HG03280 (cell line): Measurements from ENCODE around the gene AASDH.

ENCODE experiments used
- ATAC-seq: cut with Tn5 transposase; IDR thresholded peaks from one replicate; pipeline ENCODE4 v1.9.1; 2021; ENCODE audit warnings: mild to moderate bottlenecking, moderate library complexity; ENCODE audit not compliant: unreplicated experiment

AASDH gene

DNA sequence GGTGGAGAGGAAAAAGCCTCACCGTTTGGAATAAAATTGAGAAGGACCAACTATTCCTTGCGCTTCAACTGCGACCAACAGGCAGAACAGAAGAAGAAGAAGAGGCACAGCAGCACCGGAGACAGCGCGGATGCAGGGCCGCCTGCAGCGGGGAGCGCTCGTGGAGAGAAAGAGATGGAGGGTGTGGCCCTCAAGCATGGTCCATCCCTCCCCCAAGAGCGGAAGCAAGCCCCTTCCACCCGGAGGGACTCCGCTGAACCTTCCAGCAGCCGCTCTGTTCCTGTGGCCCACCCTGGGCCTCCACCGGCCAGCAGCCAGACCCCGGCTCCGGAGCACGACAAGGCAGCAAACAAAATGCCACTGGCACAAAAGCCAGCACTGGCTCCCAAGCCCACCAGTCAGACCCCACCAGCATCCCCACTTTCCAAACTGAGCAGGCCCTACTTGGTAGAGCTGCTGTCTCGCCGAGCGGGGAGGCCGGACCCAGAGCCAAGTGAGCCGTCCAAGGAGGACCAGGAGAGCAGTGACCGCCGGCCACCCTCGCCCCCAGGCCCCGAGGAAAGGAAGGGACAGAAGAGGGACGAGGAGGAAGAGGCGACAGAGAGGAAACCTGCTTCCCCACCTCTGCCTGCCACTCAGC lies 71.2 kb downstream of the AASDH start:
- no peak for ATAC-seq

GRCh38 chr4:56315543-56315942 lies 71.7 kb downstream of the AASDH start:
- no peak for ATAC-seq

DNA sequence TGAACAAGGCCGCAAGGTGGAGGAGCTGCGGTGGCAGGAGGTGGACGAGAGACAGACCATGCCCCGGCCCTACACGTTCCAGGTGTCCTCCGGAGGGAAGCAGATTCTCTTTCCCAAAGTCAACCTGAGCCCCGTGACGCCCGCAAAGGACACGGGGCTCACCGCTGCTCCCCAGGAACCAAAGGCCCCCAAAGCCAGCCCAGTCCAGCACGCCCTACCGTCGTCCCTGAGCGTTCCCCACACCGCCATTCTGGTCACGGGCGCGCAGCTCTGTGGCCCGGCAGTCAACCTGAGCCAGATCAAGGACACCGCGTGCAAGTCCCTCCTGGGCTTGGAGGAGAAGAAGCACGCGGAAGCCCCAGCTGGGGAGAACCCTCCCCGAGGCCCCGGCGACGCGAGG lies 72.2 kb downstream of the AASDH start:
- no peak for ATAC-seq

- ATAC-seq: no peak
Measured at GRCh38 chr4:56314207-56314915, 72.9 kb downstream of the AASDH start.

DNA sequence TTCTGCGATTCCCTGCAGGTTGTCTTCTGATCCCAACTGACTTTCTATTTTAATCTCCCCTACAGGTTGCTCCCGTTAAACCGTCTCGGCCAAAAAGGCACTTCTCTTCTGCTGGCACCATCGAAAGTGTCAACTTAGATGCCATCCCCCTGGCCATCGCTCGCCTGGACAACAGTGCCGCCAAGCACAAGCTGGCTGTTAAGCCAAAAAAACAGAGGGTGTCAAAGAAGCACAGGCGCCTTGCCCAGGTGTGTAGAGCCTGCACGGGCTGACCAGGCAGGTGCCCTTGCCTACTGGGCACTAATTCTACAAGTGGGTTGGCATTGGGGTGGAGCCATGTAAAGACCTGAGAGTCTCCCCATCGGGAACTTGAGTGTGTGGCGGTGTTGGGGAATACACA lies 74.2 kb downstream of the AASDH start:
- ATAC-seq: no peak

DNA sequence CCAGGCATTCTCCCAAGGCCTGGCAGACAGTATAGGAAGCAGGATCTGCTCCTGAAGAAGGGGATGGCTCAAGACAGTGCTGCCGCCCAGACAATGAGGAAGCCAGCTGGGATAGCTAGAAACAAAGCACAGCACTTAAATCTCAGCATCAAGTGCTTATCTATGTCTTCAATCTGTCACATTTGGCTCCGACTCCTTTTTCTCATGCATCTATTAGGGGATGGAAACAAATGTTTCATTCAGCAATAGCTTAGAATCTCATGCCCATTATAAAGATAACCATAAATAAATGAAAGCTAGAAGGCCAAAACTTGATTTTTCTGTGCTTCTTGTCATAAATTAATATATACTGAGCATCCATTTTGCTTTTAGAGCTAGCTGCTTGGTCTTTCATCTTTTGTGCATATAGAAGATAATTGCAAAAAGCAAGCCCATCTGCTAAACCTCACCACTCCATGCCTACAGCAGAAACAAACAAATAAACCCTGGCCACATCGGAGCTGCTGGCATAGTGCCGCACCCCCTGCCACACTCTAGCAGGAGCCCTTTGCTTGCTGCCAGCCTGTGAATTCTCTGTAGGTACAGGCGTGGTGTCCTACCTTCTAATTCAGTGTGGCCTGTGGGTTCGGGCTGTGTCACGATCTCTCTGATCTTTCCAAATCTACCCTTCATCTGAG lies 75.9 kb downstream of the AASDH start:
- ATAC-seq: no peak

- no peak for ATAC-seq
Measured at GRCh38 chr4:56310401-56311125, 76.7 kb downstream of the AASDH start.

DNA sequence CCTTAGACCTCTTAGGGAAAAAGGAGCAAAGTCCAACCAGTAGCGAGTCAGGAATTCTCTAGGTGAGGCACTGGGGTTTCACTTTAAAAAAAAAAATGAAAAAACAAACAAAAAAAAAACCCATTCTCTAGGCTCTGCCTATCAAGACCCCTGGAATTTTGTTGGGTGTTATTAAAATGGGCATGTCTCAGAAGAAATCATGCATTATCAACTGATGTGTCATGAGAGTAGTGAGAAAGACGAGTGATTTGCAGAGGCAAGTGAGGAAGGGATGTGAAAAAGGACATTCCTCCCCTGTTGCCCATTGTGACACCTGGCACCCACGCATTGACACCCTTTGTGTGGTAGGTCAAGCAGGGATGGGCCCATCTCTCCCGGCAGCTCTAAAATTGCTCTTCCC lies 78.9 kb downstream of the AASDH start:
- ATAC-seq: no peak

DNA sequence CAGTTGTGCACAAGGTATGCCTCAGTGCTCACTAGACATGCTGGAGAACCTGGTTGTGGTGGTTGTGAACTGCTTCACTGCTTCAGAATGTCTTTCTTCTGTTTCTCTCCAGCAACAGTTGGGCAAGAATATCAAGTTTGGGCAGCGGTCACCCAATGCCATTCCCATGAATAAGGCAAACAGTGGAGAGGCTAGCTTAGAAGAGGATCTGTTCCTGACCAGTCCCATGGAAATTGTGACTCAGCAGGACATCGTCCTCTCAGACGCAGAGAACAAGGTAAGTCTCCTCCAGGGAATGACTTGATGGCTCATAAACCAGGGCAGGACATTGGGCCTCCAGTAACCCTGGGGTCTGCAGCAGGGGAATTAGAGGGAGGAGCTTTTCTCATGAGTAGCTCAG lies 79.9 kb downstream of the AASDH start:
- no peak for ATAC-seq

DNA sequence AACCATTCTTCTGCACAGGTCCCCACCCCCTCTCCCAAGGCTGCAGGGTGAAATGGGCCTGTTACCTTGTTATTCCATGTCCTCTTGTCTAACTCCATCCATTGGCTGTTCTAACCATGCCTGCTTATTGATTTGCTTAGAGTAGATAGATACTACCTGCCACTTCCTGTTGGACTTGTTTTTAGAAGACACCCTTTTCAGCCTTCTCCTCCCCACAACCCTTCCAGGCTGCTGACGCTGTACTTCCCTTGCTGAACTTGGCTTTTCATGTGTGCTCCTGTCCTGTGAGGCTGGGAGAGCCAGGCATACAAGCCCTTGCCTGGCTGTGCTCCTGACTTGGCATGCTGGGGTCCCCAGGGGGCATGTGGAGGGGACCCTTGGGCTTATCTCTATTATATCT lies 81.9 kb downstream of the AASDH start:
- no peak for ATAC-seq

DNA sequence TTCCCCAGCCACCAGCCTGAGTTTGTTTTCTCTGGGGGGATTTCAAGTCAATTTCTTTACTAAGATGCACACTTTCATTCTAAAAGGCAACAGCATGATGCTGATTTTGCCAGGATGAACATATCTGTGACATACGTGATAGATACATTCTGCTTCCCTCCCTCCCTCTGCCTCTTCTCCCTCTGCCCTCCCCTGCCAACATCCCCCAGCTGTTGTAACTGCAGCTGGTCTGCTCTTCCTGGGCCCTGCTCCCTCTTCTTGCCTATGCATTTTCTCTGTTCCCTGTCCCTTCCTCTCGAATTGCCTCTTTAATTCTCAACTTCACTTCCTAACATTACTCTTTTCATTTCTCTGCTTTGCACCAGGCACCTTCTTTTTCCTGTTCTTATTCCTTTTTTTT lies 83.4 kb downstream of the AASDH start:
- no peak for ATAC-seq

DNA sequence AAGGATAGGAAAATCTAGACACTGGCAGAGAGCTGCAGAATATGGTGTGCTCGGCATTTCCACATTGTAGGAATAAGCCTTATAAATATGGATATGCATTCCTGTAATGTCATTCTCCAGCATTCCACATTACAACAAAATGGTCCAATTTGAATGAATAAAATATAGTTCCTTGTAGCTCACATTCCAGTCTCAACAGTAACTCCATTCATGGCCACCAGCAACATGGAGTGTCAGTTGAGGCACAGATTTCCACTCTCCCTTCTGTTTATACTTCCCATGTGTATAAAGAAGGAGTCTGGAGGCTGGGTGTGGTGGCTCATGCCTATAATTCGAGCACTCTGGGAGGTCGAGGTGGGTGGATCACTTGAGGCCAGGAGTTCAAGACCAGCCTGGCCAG lies 84.5 kb downstream of the AASDH start:
- no peak for ATAC-seq

DNA sequence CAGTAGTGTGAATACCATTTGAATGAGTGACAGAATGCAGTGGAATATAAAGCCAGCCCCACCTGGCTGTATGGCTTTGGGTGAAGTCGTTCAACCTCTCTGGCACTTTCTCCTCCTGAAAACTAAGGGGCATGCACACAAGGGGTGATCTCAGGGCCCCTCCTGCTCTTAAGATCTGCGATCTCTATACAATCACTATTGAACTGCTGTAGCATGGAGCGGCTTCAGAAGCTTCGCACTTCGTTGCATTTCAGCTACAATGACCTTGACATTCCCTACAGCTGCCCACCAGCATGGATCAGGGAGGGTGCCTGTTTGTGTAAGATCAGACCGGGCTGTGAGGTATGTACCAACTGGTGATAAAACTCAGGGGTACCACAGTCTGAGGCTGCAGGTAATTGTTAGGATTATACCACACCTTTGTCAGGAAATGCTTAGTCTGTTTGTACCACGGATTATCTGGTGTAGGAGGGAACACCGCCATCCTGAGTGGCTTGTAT lies 85.2 kb downstream of the AASDH start:
- no peak for ATAC-seq

DNA sequence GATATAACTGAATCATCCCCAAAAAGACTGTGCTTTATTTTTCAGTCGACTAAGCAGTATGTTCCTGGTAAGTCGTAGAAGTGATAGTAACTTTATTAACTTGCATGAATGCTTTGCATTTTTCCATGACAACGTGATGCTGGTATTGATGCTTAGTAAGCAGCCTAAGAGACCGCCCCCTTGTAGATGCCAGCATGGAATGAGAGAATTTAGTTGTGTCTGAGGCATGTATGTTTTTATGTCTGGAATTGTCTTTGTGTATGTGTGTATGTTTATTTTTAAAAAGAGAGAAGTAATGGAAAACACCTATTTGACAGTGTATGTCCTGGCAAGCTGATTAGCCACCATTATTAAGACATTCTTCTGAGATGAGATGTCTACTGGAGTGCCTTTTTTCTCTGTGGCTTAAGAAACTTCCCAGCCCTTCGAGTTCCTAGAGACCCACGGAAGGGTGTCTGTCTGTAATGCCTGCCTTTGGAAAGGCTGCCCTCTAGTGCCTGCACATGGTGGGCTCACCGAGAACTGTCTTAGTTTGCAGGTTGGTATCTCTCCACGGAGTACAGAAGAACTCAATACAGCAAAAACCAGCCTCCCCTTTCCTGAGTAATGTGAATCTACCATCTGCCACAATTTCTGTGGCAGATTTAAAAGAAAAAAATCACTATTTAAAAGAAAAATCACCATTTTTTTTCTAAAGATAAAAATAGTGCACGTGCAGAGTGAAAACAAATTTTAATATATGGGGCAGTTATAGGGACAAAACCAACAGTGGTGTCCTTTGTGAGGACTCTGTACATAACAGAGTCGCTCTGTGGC lies 85.9 kb downstream of the AASDH start:
- peak; percentile 97 for ATAC-seq

- ATAC-seq: no peak
Measured at GRCh38 chr4:56298236-56298635, 89.1 kb downstream of the AASDH start.

- ATAC-seq: no peak
Measured at GRCh38 chr4:56297776-56298175, 89.5 kb downstream of the AASDH start.

DNA sequence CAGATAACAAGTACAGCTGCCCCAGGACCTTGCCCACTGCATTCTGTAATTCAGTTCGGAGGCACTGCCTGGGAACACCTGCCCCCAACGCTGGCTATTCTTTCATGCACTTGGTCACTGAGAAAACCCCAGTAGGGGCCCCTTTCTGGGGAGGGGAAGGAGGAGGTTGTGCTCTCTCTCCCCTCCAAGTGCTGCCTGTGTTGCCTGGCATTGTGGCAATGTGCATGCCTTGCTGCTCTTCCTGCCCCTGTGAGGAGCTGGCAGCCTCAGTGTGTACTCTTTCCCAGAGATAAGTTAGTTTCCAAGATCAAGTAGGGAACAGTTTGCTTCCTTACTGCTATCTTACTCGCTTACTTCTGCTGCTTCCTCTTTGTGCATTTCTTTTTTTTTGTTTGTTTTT lies 90.8 kb downstream of the AASDH start:
- no peak for ATAC-seq

- ATAC-seq: no peak
Measured at GRCh38 chr4:56293121-56293520, 94.2 kb downstream of the AASDH start.

GRCh38 chr4:56289934-56290333 lies 97.4 kb downstream of the AASDH start:
- no peak for ATAC-seq

- ATAC-seq: no peak
Measured at GRCh38 chr4:56288663-56289062, 98.6 kb downstream of the AASDH start.
